ENCODE data around the gene LIPT2.

LIPT2 gene

GRCh38 chr11:74533421-74533820, 39.9 kb upstream of the LIPT2 start:
- TF ChIP-seq CTCF (IDR thresholded peaks at IDR 0.05; ENCODE audit: low read depth, low read length, missing control alignments) = no peak
- no peak for DNase-seq (ENCODE audit: extremely low read depth, low read depth)
- no peak overlapping the region for H3K4me3 ChIP-seq (replicated peaks; ENCODE audit: low read depth, low read length)

GRCh38 chr11:74532501-74533246, 39.1 kb upstream of the LIPT2 start:
- no peak for TF ChIP-seq CTCF (IDR thresholded peaks at IDR 0.05; ENCODE audit: low read depth, low read length, missing control alignments)
- H3K4me3 ChIP-seq (replicated peaks; ENCODE audit: low read depth, low read length) = no peak overlapping the region
- no peak for DNase-seq (ENCODE audit: extremely low read depth, low read depth)

- DNase-seq (ENCODE audit: extremely low read depth, low read depth) = no peak
- H3K4me3 ChIP-seq (replicated peaks; ENCODE audit: low read depth, low read length) = no peak overlapping the region
- no peak for TF ChIP-seq CTCF (IDR thresholded peaks at IDR 0.05; ENCODE audit: low read depth, low read length, missing control alignments)
These were observed 31.5 kb upstream of the LIPT2 start for GRCh38 chr11:74524978-74525377.

- H3K4me3 ChIP-seq (replicated peaks; ENCODE audit: low read depth, low read length) = no peak overlapping the region
- no peak for TF ChIP-seq CTCF (IDR thresholded peaks at IDR 0.05; ENCODE audit: low read depth, low read length, missing control alignments)
- DNase-seq (ENCODE audit: extremely low read depth, low read depth) = no peak
These were observed 31.0 kb upstream of the LIPT2 start for GRCh38 chr11:74524501-74524900.

GRCh38 chr11:74522776-74523175, 29.3 kb upstream of the LIPT2 start:
- no peak overlapping the region for H3K4me3 ChIP-seq (replicated peaks; ENCODE audit: low read depth, low read length)
- no peak for TF ChIP-seq CTCF (IDR thresholded peaks at IDR 0.05; ENCODE audit: low read depth, low read length, missing control alignments)
- no peak for DNase-seq (ENCODE audit: extremely low read depth, low read depth)

- no peak overlapping the region for H3K4me3 ChIP-seq (replicated peaks; ENCODE audit: low read depth, low read length)
- TF ChIP-seq CTCF (IDR thresholded peaks at IDR 0.05; ENCODE audit: low read depth, low read length, missing control alignments) = no peak
- no peak for DNase-seq (ENCODE audit: extremely low read depth, low read depth)
These were observed 28.2 kb upstream of the LIPT2 start for GRCh38 chr11:74521666-74522252.
